NCI-H2227 treated with DMSO at 0.1 percent for 48 hours (cell line): ENCODE results near the gene IGF1R.
"Not testable (repeated sequence)": the region's sequence is repeated elsewhere in the genome, so short reads cannot be mapped to it uniquely, and the experiment has no call there.

ENCODE experiments used
- DNase-seq: peaks from one replicate; lab custom pipeline; 2025; lab: John Stamatoyannopoulos, UW

The IGF1R gene

DNA sequence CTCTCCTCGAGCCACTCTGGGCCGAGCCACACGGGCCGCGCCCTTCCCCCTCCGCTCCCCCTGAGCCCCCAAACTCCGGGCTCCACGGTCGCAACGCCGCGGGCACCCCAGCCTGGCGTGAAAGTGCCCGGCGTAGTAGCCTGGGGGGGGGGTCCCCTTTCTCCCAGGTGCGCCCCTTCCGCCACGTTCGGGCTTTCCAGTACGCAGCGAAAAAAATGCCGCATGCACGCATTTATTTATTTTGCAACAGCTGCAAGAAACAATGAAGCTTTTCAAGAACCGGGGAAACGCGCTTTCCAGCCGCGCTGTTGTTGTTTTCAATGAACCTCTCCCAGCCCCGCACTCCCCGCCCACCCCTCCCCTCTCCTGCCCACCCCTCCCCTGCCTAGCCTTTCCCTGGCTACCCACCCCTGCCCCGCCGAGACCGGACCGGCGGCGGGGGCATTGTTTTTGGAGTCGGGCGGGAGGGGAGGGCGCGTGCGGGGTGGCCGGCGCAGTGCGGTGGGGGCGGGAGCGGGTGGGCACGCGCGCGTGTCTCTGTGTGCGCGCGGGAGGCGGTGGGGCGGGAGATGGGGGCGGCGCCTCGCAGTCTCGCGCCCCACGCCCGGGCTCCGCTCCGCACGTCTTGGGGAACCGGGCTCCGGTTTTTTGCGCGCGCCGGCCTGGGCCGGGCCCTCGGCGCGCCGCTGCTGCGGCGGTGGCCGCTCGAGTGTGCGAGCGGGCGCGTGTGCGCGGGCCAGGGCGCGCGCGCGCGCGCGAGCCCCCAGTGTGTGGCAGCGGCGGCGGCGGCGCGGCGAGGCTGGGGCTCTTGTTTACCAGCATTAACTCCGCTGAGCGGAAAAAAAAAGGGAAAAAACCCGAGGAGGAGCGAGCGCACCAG is at the start of gene IGF1R:
IGF1R (plus strand) TSS at position 766 of the 880 bp plus-strand sequence. CDS start 1,043 bp downstream, outside the sequence.
- DNase-seq: peak; percentile 71

DNA sequence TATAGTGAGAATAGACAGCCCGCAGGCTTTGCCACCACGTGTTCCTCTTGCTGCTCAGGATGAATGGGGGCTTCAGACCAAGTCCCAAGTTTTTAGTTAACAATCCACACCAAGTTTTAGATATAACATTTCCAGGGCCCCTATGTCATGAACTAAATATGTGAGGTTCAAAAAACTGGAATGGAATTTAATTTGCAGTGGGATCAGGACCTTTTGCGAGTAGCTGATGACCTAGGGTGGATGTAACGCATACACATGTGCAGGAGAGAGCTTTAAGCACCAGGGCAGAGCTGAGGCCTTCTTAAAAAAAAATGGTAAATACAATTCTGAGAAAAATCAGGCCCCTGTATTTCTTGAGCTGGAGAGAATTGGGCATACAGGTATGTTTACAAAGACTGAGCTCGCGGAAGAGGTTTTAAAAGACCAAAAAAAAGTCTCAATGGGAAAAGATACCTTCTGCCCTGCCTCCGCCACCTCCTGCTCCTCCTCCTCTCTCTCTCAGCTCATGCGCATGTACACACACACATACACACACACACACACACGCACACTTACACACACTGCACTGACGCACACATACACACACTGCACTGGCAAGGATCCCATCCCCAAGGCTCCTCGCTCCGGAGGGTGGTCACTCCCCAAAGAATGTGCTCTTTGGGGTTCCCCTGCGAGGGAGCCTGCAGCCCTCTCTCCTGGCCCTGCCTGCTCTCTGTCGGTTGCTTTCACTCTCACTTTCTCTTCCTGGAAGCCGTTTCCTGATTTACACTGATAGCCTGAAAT is 48.2 kb upstream of the IGF1R start:
- DNase-seq: no peak

DNA sequence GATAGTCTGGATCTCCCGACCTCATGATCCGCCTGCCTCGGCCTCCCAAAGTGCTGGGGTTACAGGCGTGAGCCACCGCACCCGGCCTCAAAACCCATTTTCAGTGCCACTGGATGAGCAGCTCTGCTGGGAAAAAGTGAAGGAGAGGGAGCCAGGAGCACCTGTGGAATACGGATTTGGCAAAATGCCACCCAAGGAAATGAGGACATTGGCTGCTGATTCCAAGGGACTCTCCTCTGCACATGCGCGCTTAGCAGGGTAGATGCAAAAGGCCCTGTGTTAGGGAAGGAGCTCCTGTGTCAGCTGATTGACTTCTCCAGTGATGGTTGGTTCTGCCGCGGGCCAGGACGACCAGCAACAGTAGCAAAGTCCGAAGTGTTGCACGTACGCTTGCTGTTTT is 43.4 kb upstream of the IGF1R start:
- DNase-seq: no peak

DNA sequence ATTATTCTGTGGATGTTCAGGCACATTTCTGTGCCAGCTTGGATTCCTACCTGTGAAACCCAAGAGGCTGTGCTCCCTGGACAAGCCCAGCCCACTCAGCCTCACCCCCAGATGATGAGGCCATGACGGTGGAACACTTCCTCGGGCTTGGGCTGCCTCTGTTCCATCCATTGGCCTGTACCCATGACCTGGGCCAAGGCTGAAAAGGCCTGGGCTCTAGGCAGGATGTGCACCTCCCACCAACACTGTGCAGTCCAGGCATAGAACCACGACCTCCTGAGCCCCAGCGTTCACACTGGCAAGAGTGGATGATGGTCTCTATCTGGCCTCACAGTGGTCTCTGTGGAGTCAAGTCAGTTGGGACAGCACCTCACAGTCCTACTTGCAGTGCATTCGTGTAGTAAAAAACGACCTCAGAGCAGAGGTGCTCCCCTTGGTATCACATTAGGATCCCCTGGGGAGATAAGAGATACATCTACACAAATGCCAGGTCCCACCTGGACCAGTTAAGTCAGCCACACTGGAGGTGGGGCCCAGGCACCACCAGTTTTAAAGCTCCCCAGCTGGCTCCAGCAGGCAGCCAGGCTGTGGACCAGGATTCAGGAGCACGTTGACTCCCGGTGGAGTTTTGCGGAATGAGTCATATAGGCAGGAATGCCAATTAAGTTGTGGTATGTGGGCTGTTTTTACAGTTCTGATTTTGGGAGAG is 39.0 kb upstream of the IGF1R start:
- DNase-seq: no peak

DNA sequence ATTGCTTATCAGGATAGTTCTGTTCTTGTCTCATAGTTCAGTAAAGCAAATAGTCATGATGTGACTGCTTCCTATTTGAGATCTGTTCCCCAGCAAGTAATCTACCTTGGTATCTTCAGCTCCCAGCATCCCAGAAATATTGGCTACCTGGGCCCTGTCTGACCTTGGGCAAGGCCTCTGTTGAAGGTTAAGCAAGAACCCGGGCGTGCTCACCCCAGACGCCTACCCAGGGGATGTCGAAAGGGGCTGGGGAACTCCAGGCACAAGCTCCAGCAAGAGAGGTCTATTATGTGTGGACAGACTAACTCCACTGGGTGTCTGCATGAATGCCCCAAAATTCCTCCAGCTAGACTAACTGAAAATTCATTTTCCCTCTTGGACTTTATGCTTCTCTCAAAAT is 37.3 kb upstream of the IGF1R start:
- no peak for DNase-seq

DNA sequence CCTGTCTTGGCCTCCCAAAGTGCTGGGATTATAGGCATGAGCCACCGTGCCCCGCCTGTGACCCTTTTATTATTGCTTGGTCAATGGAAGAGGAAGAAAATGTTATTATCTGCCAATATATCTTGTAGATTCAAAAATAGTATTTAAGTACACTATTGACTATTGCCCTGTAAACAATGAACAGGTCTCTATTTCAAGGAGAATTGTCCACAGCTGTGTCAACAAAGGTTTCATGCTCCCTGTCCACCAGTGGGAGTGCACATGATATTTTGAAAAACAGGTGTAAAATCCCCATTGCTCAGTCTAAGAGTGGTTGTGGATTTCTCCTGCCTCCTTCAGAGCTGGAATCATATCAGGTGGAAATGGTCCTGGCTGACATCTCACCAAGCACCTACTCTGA is 36.5 kb upstream of the IGF1R start:
- no peak for DNase-seq

DNA sequence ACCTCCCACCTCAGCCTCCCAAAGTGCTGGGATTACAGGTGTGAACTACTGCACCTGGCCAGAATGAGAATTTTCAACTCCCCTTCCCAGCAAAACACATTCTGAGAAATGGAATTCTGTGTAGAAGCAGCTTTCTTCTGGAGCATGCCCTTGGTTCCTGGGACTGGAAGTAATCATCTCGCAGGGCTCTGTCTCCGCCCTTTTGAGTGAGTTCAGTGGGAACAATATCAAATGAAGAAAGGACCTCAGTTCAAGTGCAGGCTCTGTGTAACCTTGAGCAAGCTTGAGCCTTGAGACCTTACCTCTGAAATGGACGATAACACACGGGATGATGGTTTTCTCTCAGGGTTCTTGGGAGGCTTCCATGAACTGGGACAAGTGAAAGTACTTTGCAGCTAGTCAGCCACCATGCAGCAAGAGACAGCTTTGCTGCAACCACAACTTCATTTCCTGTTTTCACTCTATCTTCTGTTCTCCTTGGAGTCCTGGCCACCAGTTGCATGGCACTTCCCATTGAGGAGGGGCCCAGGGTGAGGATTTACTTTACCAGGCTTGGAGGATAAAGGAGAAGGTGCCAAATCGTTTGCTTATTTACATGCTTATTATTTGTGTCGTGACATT is 35.7 kb upstream of the IGF1R start:
- DNase-seq: no peak

DNA sequence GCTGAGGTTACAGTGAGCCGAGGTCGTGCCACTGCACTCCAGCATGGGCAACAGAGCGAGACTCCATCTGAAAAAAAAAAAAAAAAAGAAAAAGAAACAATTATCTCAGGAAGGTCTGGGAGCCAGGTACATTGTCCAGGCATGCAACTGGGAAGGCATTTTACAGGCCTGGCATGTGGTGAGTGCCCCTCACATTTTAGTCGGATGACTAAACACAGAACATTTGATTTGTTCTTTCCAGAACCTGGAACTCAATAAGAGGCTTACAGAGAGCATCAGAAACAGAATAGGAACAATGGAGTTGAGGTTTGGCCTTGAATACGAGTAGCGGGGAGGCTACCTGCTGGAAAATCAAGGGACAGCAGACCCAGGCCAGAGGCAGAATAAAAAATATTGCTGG is 33.7 kb upstream of the IGF1R start:
- no peak for DNase-seq

DNA sequence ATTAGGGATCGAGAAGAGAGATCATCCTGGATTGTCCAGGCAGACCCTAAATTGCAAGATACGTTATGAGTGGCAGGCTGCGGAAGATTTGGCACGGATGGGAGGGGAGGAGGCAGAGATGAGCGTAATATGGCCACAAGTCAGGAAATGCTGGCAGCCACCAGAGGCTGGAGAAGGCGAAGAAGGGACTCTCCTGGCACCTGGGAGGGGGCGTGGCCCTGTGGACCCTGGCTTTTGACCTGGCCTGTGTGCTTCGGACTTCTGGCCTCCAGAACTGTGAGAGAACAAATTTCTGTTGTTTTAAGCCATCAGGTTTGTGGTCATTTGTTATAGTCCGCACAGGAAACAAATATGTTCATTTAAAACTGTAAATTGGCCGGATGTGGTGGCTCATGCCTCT is 31.9 kb upstream of the IGF1R start:
- DNase-seq: no peak

DNA sequence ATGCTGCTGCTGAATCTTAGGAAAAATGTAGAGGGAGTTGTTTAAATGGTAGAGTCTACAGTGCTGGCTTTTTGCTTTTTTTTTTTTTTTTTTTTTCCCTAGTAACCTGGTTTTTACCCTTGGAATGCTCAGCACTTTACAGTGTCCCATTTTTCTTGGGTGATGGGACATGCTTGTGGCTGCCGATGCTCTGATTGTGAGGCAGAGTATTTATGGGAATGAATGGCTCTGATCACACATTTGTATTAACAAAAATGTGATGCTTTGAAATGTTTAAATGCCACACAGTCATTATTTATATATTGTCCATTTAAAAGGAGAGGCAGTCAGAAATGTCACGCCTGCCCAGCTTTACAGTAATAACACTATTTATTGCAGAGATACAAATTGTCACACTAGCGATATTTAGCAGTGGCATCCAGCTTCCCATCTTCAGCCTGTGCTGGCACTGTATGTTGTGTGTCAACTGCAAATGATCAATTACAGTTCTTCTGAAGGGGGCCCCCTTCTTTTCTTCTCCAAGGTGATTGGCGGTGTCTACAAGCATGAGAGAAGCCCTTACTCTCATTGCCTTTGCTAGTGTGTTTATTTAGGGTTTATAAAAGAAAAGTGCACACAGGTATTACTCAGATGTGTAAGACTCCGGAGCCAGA is 30.9 kb upstream of the IGF1R start:
- no peak for DNase-seq

DNA sequence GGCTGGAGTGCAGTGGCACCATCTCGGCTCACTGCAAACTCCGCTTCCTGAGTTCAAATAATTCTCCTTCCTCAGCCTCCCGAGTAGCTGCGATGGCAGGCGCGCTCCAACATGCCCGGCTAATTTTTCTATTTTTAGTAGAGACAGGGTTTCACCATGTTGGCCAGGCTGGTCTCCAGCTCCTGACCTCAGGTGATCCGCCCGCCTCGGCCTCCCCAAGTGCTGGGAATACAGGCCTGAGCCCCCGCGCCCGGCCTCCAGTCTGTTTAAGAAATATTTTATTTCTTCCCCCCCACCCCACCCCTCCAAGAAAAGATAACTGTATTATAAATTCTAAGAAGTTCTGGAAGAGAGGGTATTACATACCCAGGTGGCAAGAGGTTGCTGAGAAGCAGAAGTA is 29.8 kb upstream of the IGF1R start:
- DNase-seq: not testable (repeated sequence)

DNA sequence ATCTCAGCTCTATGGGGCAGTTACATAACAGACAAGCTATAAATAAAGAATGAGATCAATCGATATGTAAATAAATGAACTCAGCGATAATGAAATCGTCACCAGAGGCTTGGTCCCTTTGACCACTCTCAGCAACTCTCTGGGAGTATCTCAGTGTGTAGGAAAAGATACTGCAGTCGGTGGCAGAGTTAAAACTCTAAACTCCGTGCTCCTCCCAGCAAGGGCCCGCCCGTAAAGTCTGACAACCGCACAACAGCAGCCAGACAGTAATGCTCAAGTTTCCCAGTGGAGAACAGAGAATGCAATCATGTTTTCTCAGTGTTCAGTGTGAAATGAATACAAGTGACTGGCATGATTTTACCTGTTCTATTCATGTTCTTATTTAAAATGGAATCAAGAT is 28.3 kb upstream of the IGF1R start:
- no peak for DNase-seq

DNA sequence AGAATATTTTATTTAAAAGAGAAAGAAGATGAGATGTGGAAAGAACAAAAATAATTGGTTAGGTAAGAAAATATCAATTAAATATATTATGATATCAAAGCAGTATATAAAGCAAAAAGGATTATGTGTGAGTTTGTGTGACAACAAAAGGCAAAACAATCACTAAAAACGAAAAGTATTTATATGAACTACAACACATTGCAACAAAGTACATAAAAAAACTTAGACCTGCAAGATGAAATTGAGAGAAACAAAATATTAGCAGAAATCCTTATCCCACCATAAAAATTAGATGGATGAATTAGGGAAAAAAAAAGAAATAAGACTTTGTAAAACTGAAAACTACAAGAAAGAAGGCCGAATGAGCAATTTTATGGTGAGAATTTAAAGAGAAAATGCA is 27.3 kb upstream of the IGF1R start:
- DNase-seq: no peak

DNA sequence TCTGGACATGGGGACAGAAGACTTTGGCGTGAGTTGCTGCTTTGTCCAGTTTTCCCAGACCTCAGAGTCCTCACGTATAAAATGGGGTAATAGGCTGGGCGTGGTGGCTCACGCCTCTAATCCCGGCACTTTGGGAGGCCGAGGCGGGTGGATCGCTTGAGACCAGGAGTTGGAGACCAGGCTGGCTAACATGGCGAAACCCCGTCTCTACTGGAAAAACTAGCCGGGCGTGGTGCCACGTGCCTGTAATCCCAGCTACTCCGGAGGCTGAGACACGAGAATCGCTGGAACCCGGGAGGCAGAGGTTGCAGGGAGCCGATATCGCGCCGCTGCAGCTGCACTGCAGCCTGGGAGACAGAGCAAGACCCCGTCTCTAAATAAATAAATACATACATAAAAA is 22.7 kb upstream of the IGF1R start:
- no peak for DNase-seq

DNA sequence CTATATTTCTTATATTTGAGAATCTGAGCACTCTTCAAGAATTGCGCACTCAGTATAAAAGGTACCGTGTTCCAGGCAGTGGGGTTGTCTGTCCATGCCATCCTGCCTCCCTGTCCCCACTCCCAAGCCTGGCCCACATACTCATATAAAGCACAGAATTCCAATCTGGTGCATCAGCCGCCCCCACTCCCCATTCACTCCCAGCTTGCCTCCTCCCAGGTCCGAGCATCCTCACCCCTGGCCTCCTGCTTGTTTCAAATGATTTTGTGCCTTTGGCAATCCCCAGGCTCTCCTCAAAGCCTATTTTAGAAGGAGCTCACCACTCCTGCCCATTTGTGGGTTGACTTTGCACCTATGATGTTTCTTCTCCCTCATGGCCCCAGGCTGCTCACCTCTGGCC is 22.2 kb upstream of the IGF1R start:
- DNase-seq: no peak

DNA sequence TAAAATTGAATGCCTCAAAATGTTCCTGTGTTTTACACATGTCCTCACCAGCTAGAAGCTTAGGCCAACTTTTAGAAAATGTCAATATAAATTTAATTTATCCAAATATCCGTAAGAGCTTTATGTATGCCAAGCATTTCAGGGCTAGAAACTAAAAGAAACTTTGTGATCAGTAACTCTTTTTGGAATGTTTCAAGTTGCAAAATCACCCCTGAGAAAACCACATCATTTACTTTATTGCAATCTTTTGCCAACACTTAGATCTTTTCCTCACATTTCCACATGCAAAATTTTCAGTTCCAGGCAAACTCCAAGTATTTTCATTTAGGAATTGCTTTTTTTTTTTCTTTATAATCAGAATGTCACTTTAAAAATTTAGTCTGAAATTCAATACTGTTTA is 20.1 kb upstream of the IGF1R start:
- no peak for DNase-seq

DNA sequence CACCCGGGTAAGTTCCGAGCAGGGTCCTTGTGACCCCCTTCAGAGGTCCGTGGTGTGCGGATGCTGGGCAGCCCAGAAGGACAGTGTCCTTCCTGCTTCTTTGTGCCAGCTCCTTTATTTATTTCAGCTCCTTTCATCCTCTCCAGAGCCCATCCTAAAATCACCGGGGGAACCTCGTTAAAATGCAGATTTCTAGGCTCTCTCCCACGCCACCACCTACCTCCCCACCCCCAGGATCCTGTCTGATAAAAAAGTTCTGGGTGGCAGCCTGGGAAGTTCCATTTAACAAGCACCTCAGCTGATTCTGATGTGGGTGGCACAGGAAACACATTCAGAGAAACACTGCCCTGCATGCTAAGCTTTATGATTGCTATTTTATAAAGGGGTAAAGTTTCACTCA is 12.5 kb upstream of the IGF1R start:
- no peak for DNase-seq

DNA sequence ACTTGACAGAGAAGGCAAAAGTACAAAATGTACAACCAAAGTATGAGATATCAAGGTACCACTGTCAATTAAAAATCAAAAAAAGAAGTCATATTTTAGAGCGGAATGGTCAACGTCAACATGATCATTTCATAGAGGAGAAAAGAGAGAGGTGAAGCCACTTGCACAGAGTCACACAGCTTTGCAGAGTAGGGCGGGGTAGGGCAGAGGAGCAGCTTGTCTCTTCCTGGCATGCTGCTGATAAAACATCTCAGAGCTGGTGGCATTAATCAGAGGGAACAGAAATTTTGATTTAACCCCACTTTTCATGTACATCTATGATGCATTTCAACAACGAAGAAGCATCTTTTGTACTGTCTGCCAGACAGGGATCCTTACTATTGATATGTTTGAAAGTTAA is 5.2 kb upstream of the IGF1R start:
- DNase-seq: no peak

DNA sequence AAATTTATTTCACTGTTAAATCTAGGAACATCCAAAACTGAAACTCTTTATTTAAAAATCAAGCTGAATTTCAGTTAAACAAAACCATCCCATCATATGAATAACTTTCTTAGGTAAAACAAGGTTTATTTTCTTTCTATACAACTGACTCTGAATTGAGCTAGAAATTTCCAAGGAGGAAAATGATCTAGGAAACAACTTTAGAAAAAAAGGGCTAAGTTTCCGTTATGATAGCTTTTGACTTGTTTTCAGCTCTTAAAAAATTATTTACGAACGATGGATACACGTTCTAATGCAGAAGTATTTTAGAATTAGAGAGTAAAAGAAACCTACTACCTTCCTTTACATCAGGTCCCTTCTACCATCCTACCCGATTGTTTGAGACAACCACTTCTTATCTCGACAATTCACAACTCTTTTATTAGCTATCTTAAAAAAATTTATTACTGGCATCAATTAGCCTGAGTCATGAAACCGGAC is 1.8 kb upstream of the IGF1R start:
- no peak for DNase-seq

DNA sequence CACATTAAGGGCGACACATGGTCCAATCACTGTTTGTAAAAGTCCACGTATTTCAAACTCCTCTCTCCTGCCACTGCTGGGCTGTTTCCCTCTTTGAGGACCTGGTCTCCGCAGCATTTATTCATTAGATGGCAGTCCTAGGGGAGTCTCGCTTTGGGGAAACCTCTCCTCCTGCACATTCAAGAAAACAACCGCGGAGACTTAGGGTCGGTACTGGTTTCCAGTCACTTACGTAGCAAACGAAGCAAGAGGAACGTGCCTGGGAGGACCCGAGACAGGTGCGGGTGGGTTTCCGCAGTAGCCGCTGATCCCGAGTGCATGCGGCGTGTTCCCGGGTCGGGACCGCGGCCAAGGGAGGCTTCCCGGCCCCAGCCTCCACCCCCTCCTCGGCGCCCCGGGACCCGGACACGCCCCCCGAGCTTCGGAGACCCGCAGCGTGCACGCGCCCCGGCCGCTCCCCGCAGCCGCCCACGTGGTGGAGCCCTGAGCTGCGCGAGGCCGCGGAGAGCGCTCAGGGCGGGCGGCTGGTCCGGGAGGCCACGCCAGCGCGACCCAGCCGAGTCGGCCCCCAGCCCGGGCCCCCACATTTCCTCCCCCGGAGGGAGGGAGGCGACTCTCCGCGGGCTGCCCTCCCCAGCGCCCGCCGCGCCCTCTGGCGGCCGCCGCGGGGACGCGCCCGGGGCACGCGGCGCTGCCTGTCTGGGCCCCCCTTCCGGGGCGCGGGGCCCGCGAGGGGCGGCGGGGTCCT is 1.1 kb upstream of the IGF1R start:
- peak; percentile 58 for DNase-seq
